ENCODE data around the gene IL17D.
"Not testable (repeated sequence)": the region's sequence is repeated elsewhere in the genome, so short reads cannot be mapped to it uniquely, and the experiment has no call there.

Gene IL17D

GRCh38 chr13:20719783-20720182 lies 16.3 kb downstream of the IL17D start:
- DNase-seq (ENCODE audit: low read depth) = no peak

- DNase-seq (ENCODE audit: low read depth) = no peak
Measured at GRCh38 chr13:20720499-20720898, 17.0 kb downstream of the IL17D start.

- DNase-seq (ENCODE audit: low read depth) = no peak
Measured at GRCh38 chr13:20721058-20721453, 17.6 kb downstream of the IL17D start.

GRCh38 chr13:20721454-20722357 lies 18.2 kb downstream of the IL17D start:
- DNase-seq (ENCODE audit: low read depth) = no peak

GRCh38 chr13:20727856-20728255 lies 24.4 kb downstream of the IL17D start:
- DNase-seq (ENCODE audit: low read depth) = no peak

- DNase-seq (ENCODE audit: low read depth) = no peak
Measured at GRCh38 chr13:20728579-20729311, 25.2 kb downstream of the IL17D start.

GRCh38 chr13:20729633-20730585 lies 26.4 kb downstream of the IL17D start:
- no peak for DNase-seq (ENCODE audit: low read depth)

GRCh38 chr13:20738616-20739015 lies 35.1 kb downstream of the IL17D start:
- no peak for DNase-seq (ENCODE audit: low read depth)

GRCh38 chr13:20740021-20740420 lies 36.5 kb downstream of the IL17D start:
- no peak for DNase-seq (ENCODE audit: low read depth)

- not testable (repeated sequence) for DNase-seq (ENCODE audit: low read depth)
Measured at GRCh38 chr13:20743830-20744404, 40.4 kb downstream of the IL17D start.

GRCh38 chr13:20749377-20749776 lies 45.9 kb downstream of the IL17D start:
- DNase-seq (ENCODE audit: low read depth) = no peak

GRCh38 chr13:20754009-20754408 lies 50.5 kb downstream of the IL17D start:
- DNase-seq (ENCODE audit: low read depth) = no peak

- DNase-seq (ENCODE audit: low read depth) = no peak
Measured at GRCh38 chr13:20760872-20761271, 57.4 kb downstream of the IL17D start.

- no peak for DNase-seq (ENCODE audit: low read depth)
Measured at GRCh38 chr13:20767309-20767943, 63.9 kb downstream of the IL17D start.

GRCh38 chr13:20769091-20769490 lies 65.6 kb downstream of the IL17D start:
- DNase-seq (ENCODE audit: low read depth) = no peak

- no peak for DNase-seq (ENCODE audit: low read depth)
Measured at GRCh38 chr13:20769834-20770233, 66.3 kb downstream of the IL17D start.

Measured in activated T-cell treated with anti-CD3 and anti-CD28 coated beads for 1 hour (primary cell).